ENCODE measurements around the gene HOXA6. TPM values are rescaled to one million over a fixed set of nuclear protein-coding genes. Genes with fewer than 3 reads are reported as not detected.

The HOXA6 gene
- total RNA-seq, 1 experiment from 2014 or later, result 3.3 TPM

GRCh38 chr7:27132214-27132613, 15.4 kb downstream of the HOXA6 start:
- H3K27ac ChIP-seq (ENCODE audit: low read length), result peak overlapping the region; percentile 98
- DNase-seq (ENCODE audit: low read depth, low spot score) (no peak), ATAC-seq (no peak)
- no peaks in the 10 kb centered on the region for H3K36me3 ChIP-seq (ENCODE audit: control insufficient read depth, insufficient read depth, low read length)
- intact Hi-C loops (cut with micrococcal nuclease; ENCODE audit: unreplicated experiment) (no loop called here), in situ Hi-C loops (cut with HindIII; ENCODE audit: low pct_unique_long_range_greater_than_20kb, low sequenced_read_pairs) (no loop called here)
- TF ChIP-seq CTCF (IDR thresholded peaks at IDR 0.05) (no peak), TCF7L2 (IDR thresholded peaks at IDR 0.05; ENCODE audit: low read depth, low read length) (no peak), SIN3A (IDR thresholded peaks at IDR 0.05; ENCODE audit: borderline replicate concordance, insufficient read depth, low read depth, low read length) (no peak), POLR2AphosphoS5 (IDR thresholded peaks at IDR 0.05; ENCODE audit: low read depth, low read length) (no peak), REST (IDR thresholded peaks at IDR 0.05; ENCODE audit: insufficient read depth in 1 of 2, low read depth in 2 of 2, low read length in 1 of 2) (no peak)
- no peaks in the 10 kb centered on the region for H3K9me3 ChIP-seq (ENCODE audit: control insufficient read depth, insufficient read depth, low read depth, low read length)
- CTCF ChIA-PET, result interaction anchor here (0.6 kb wide), 1 partner anchor 457 kb away, joined by 3 read pairs; no protein-coding TSS in a partner anchor
- POLR2A ChIA-PET, result interaction anchor here (0.6 kb wide), 1 partner anchor 221 kb away, joined by 10 read pairs; no protein-coding TSS in a partner anchor
- no peak overlapping the region for H3K4me3 ChIP-seq (ENCODE audit: low read depth in 2 of 2, low read length in 2 of 2)
- BruUV-seq (replicated peaks), result no TSS peak
- H3K4me1 ChIP-seq (ENCODE audit: control insufficient read depth, insufficient read depth, low read length), result peaks cover 75% of the 10 kb centered on the region
- no peaks in the 10 kb centered on the region for H3K27me3 ChIP-seq (ENCODE audit: control insufficient read depth, insufficient read depth, low read length)

GRCh38 chr7:27131390-27131819, 16.2 kb downstream of the HOXA6 start:
- Histone ChIP-seq H3K27ac (ENCODE audit: low read length) (peak overlapping the region; percentile 98), H3K36me3 (ENCODE audit: control insufficient read depth, insufficient read depth, low read length) (no peaks in the 10 kb centered on the region), H3K4me3 (ENCODE audit: low read depth in 2 of 2, low read length in 2 of 2) (no peak overlapping the region), H3K27me3 (ENCODE audit: control insufficient read depth, insufficient read depth, low read length) (no peaks in the 10 kb centered on the region), H3K9me3 (ENCODE audit: control insufficient read depth, insufficient read depth, low read depth, low read length) (no peaks in the 10 kb centered on the region), H3K4me1 (ENCODE audit: control insufficient read depth, insufficient read depth, low read length) (peaks cover 75% of the 10 kb centered on the region)
- no peak for TF ChIP-seq TCF7L2 (IDR thresholded peaks at IDR 0.05; ENCODE audit: low read depth, low read length)
- no peak for TF ChIP-seq SIN3A (IDR thresholded peaks at IDR 0.05; ENCODE audit: borderline replicate concordance, insufficient read depth, low read depth, low read length)
- no peak for TF ChIP-seq REST (IDR thresholded peaks at IDR 0.05; ENCODE audit: insufficient read depth in 1 of 2, low read depth in 2 of 2, low read length in 1 of 2)
- no peak for TF ChIP-seq CTCF (IDR thresholded peaks at IDR 0.05)
- no peak for TF ChIP-seq POLR2AphosphoS5 (IDR thresholded peaks at IDR 0.05; ENCODE audit: low read depth, low read length)
- intact Hi-C loops (cut with micrococcal nuclease; ENCODE audit: unreplicated experiment) (no loop called here), in situ Hi-C loops (cut with HindIII; ENCODE audit: low pct_unique_long_range_greater_than_20kb, low sequenced_read_pairs) (no loop called here)
- POLR2A ChIA-PET, result interaction anchor here (0.6 kb wide), 1 partner anchor 34 kb away, joined by 5 read pairs; no protein-coding TSS in a partner anchor
- no TSS peak for BruUV-seq (replicated peaks)
- no peak for ATAC-seq
- DNase-seq (ENCODE audit: low read depth, low spot score), result no peak
- CTCF ChIA-PET, result interaction anchor here (0.6 kb wide), 1 partner anchor 456 kb away, joined by 3 read pairs; no protein-coding TSS in a partner anchor

Measured in Panc1 (cell line).